Loucy (cell line): ENCODE measurements around the gene NRN1.

Experiments
- CTCF ChIP-seq: fragments of 200-600 bp; sonication (generic); conservative IDR thresholded peaks from 2 replicates; pipeline ENCODE4 v1.5.1; 2014; ENCODE audit warnings: mild to moderate bottlenecking, antibody characterized with exemption, low read length
- EZH2phosphoT487 ChIP-seq: fragments of 200-600 bp; IDR thresholded peaks from 2 replicates; pipeline ENCODE4 v1.6.1; 2018; ENCODE audit warnings: antibody characterized with exemption, mild to moderate bottlenecking, moderate library complexity, borderline replicate concordance

GRCh38 chr6:5958921-5959320 is 47.8 kb downstream of the NRN1 start:
- TF ChIP-seq CTCF (no peak), EZH2phosphoT487 (no peak)
